HEK293T (cell line): ENCODE results near the gene M1AP.

ENCODE experiments used
- ARNT ChIP-seq: fragments of 450-650 bp; IDR thresholded peaks from 2 replicates; pipeline ENCODE4 v1.6.1; 2017; ENCODE audit warnings: mild to moderate bottlenecking
- BHLHE40 ChIP-seq: fragments of 450-650 bp; IDR thresholded peaks from 2 replicates; pipeline ENCODE4 v1.6.1; 2016; ENCODE audit warnings: mild to moderate bottlenecking, moderate library complexity, borderline replicate concordance
- CTBP1 ChIP-seq: fragments of 450-650 bp; IDR thresholded peaks from 2 replicates; pipeline ENCODE4 v1.6.1; 2016; ENCODE audit warnings: borderline replicate concordance
- FOXA1 ChIP-seq: fragments of 450-650 bp; IDR thresholded peaks from 2 replicates; pipeline ENCODE4 v1.6.1; 2016; ENCODE audit warnings: mild to moderate bottlenecking
- L3MBTL2 ChIP-seq: fragments of 450-650 bp; conservative IDR thresholded peaks from 2 replicates; pipeline ENCODE4 v1.6.1; 2016; ENCODE audit warnings: mild to moderate bottlenecking
- LEF1 ChIP-seq: fragments of 450-650 bp; IDR thresholded peaks from 2 replicates; pipeline ENCODE4 v1.6.1; 2017; ENCODE audit warnings: mild to moderate bottlenecking, borderline replicate concordance
- SP1 ChIP-seq: fragments of 450-650 bp; IDR thresholded peaks from 2 replicates; pipeline ENCODE4 v1.6.1; 2017
- TARDBP ChIP-seq: fragments of 450-650 bp; IDR thresholded peaks from 2 replicates; pipeline ENCODE4 v1.6.1; 2016
- ZNF384 ChIP-seq: fragments of 450-650 bp; IDR thresholded peaks from 2 replicates; pipeline ENCODE4 v1.6.1; 2016
- TF ChIP-seq, protein P1 (sequence below): fragments of 450-650 bp; IDR thresholded peaks from 2 replicates; pipeline ENCODE4 v1.6.1; 2016

- TF ChIP-seq FOXA1, result no peak
- no peak for TF ChIP-seq ARNT
- TF ChIP-seq CTBP1, result no peak
- TF ChIP-seq BHLHE40, result no peak
- no peak for TF ChIP-seq LEF1
- no peak for TF ChIP-seq ZNF384
- no peak for TF ChIP-seq SP1
- TF ChIP-seq, protein P1, sequence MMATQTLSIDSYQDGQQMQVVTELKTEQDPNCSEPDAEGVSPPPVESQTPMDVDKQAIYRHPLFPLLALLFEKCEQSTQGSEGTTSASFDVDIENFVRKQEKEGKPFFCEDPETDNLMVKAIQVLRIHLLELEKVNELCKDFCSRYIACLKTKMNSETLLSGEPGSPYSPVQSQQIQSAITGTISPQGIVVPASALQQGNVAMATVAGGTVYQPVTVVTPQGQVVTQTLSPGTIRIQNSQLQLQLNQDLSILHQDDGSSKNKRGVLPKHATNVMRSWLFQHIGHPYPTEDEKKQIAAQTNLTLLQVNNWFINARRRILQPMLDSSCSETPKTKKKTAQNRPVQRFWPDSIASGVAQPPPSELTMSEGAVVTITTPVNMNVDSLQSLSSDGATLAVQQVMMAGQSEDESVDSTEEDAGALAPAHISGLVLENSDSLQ, result no peak
- no peak for TF ChIP-seq TARDBP
- no peak for TF ChIP-seq L3MBTL2
Observed at GRCh38 chr2:74556831-74557370, 91.2 kb downstream of the M1AP start.
